AG04450 (cell line): Measurements from ENCODE around the gene IGSF8. TPM values are rescaled to one million over a fixed set of nuclear protein-coding genes. Genes with fewer than 3 reads are reported as not detected.

Source experiments
- CTCF ChIA-PET: fragments of 300-600, 350-600 bp; formaldehyde crosslinking; extraction: SDS; loops from one replicate; lab custom pipeline; 2022; ENCODE audit warnings: antibody characterized with exemption, inconsistent platforms; lab: Charles Lee
- POLR2A ChIA-PET: fragments of 350-600 bp; formaldehyde crosslinking; extraction: SDS; loops from one replicate; lab custom pipeline; 2021; ENCODE audit warnings: antibody characterized with exemption, inconsistent platforms; lab: Yijun Ruan, JAX
- DNase-seq: peaks from one replicate; pipeline ENCODE4 v3.0.0-alpha.2; 2011; ENCODE audit warnings: low read depth, low spot score
- H3K27ac ChIP-seq: one replicate; pipeline ENCODE4 v1.5.1; 2012; ENCODE audit warnings: low read depth, low read length, control low read depth
- H3K27me3 ChIP-seq: one replicate; pipeline ENCODE4 v1.6.0; 2012; ENCODE audit warnings: low read length; ENCODE audit not compliant: control insufficient read depth, insufficient read depth
- H3K4me3 ChIP-seq: 2 replicates; pipeline ENCODE4 v1.5.1; 2011; ENCODE audit warnings: mild to moderate bottlenecking, low read depth, low read length, control low read depth
- H3K9me3 ChIP-seq: 2 replicates; pipeline ENCODE4 v1.5.1; 2012; ENCODE audit warnings: low read length; ENCODE audit not compliant: control insufficient read depth, insufficient read depth
- polyA plus RNA-seq: library from polyadenylated mRNA; depleted of rRNA; stranded (reverse); fragments of >200 nt; gene quantifications from 2 replicates; pipeline ENCODE4 v1.2.3, GENCODE V29; 2011
- TF ChIP-seq, protein P1 (sequence below): IDR thresholded peaks from 2 replicates; pipeline ENCODE4 v1.5.1; 2011; ENCODE audit warnings: low read depth, low read length, control low read depth, inconsistent platforms

Gene IGSF8
- polyA plus RNA-seq, 1 experiment, result 12.7 TPM

- Histone ChIP-seq H3K27me3 (peaks cover 66% of the 10 kb centered on the region), H3K4me3 (no peak overlapping the region), H3K9me3 (no peaks in the 10 kb centered on the region; the same call in 1 of the 2 replicates), H3K27ac (no peak overlapping the region)
- ChIA-PET CTCF (interaction anchor here (1.0 to 3.1 kb wide), 4 partner anchors 13 to 181 kb away, joined by 3 to 17 read pairs (median 8); no protein-coding TSS in a partner anchor), POLR2A (no interaction called here)
- no peak for DNase-seq
- TF ChIP-seq, protein P1, sequence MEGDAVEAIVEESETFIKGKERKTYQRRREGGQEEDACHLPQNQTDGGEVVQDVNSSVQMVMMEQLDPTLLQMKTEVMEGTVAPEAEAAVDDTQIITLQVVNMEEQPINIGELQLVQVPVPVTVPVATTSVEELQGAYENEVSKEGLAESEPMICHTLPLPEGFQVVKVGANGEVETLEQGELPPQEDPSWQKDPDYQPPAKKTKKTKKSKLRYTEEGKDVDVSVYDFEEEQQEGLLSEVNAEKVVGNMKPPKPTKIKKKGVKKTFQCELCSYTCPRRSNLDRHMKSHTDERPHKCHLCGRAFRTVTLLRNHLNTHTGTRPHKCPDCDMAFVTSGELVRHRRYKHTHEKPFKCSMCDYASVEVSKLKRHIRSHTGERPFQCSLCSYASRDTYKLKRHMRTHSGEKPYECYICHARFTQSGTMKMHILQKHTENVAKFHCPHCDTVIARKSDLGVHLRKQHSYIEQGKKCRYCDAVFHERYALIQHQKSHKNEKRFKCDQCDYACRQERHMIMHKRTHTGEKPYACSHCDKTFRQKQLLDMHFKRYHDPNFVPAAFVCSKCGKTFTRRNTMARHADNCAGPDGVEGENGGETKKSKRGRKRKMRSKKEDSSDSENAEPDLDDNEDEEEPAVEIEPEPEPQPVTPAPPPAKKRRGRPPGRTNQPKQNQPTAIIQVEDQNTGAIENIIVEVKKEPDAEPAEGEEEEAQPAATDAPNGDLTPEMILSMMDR, result no peak
Measured at GRCh38 chr1:160071289-160071688, 27.1 kb downstream of the IGSF8 start.

- TF ChIP-seq, protein P1, result no peak
- H3K27ac ChIP-seq, result no peak overlapping the region
- H3K9me3 ChIP-seq, result no peaks in the 10 kb centered on the region; the same call in 1 of the 2 replicates
- no peak for DNase-seq
- H3K4me3 ChIP-seq, result peak overlapping the region; percentile 62
- POLR2A ChIA-PET, result interaction anchor here (0.5 kb wide), 1 partner anchor 189 kb away, joined by 3 read pairs; no protein-coding TSS in a partner anchor
- CTCF ChIA-PET, result interaction anchor here (0.6 to 3.1 kb wide), 6 partner anchors 9 to 64 kb away, joined by 3 to 17 read pairs (median 8); no protein-coding TSS in a partner anchor
- H3K27me3 ChIP-seq, result peaks cover 67% of the 10 kb centered on the region
Measured at GRCh38 chr1:160070243-160071163, 27.9 kb downstream of the IGSF8 start.

DNA sequence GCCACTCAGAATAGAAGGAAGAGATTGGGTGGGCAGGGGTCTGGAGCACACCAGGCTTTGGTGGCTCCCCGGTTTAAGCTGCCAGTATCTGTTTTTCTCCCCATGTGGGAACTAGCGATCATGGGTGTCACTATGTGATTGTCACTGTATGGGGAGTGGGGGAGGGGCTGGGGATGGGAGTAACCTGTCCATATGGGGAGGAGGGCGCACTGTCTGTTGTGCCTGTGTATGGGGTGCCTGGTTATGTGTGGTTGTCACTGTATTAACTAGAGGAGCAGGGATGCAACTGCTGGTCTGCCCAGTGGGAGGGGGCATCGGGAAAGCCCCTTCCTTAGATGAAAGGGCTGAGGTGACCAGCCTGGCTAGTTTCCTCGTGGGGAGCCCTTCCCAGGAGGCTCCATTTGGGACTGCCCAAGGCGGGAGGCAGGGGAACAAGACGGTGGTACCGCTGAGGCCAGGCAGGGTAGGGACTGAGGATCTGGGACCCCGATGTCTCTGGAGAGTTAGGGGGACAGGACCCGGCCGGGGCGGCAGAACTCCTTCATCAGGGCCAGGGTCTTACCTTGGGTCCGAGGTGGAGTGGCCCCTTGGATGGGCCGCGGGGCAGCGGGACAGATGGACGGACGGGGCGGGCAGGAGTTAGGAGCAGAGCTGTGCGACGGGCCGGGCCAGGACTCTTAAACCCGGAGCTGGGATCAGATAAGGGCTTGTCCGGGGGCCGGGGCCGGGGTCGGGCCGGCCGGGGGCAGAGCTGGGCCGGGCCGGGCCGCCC is 28.8 kb downstream of the IGSF8 start, which contains the start of gene KCNJ10:
KCNJ10 (minus strand) TSS at position 701 of the 772 bp plus-strand sequence. CDS start 27,628 bp downstream, outside the sequence.
- Histone ChIP-seq H3K9me3 (no peaks in the 10 kb centered on the region; the same call in 1 of the 2 replicates), H3K27ac (no peak within 1 kb of the TSS), H3K27me3 (peaks cover 60% of the 10 kb centered on the region), H3K4me3 (peak within 1 kb of the TSS; percentile 62)
- DNase-seq, result no peak
- ChIA-PET CTCF (interaction anchor here (0.5 to 2.2 kb wide), 7 partner anchors 10 to 1123 kb away, joined by 3 to 10 read pairs (median 5); no protein-coding TSS in a partner anchor), POLR2A (interaction anchor here (0.5 kb wide), 1 partner anchor 189 kb away, joined by 3 read pairs; no protein-coding TSS in a partner anchor)
- TF ChIP-seq, protein P1, result no peak

GRCh38 chr1:160068225-160068624 is 30.2 kb downstream of the IGSF8 start:
- H3K27ac ChIP-seq, result no peak overlapping the region
- ChIA-PET CTCF (interaction anchor here (0.7 to 2.4 kb wide), 5 partner anchors 10 to 22 kb away, joined by 3 to 15 read pairs (median 5); no protein-coding TSS in a partner anchor), POLR2A (no interaction called here)
- no peak overlapping the region for H3K4me3 ChIP-seq
- TF ChIP-seq, protein P1, result no peak
- DNase-seq, result no peak
- peaks cover 60% of the 10 kb centered on the region for H3K27me3 ChIP-seq
- no peaks in the 10 kb centered on the region; the same call in 1 of the 2 replicates for H3K9me3 ChIP-seq
